Keratinocyte (primary cell): ENCODE measurements around the gene CTNNA3.

Experiments
- EZH2 ChIP-seq: IDR thresholded peaks from one replicate; pipeline ENCODE4 v1.6.1; 2012; ENCODE audit warnings: inconsistent platforms, mild to moderate bottlenecking, low read length, moderate library complexity
- TF ChIP-seq, protein P1 (sequence below), 3 experiments: IDR thresholded peaks in 1 of 3; conservative IDR thresholded peaks in 1 of 3; optimal IDR thresholded peaks in 1 of 3; 2 replicates in 2 of 3; 3 replicates in 1 of 3; pipeline versions ENCODE3 to v1.5.1; 2011; ENCODE audit warnings: low read length in 3 of 3, mild to moderate bottlenecking in 3 of 3, moderate library complexity in 2 of 3, control low read depth in 1 of 3, inconsistent platforms in 1 of 3; ENCODE audit not compliant: insufficient read depth in 2 of 3; ENCODE audit errors: extremely low read depth in 1 of 3

DNA sequence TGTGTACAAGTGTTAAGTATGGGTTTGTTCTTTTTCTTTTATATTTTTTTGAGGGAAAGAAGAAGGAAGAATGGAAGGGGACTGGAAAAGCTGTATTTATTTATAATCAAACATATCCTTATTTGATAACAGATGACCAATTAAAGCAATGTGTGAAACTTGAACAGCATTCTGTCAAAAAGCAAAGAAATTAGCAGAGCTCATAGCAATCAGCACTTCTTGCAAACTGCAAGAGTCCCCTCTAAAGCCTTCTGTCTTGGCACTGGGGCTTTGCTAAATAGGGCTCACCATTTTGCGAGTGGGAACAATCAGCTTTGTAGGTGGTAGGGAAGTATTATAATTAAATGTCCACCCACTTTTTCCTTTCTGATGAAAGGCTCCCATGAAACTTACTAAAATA is 935.1 kb downstream of the CTNNA3 start:
- no peak for TF ChIP-seq EZH2
- TF ChIP-seq, protein P1, sequence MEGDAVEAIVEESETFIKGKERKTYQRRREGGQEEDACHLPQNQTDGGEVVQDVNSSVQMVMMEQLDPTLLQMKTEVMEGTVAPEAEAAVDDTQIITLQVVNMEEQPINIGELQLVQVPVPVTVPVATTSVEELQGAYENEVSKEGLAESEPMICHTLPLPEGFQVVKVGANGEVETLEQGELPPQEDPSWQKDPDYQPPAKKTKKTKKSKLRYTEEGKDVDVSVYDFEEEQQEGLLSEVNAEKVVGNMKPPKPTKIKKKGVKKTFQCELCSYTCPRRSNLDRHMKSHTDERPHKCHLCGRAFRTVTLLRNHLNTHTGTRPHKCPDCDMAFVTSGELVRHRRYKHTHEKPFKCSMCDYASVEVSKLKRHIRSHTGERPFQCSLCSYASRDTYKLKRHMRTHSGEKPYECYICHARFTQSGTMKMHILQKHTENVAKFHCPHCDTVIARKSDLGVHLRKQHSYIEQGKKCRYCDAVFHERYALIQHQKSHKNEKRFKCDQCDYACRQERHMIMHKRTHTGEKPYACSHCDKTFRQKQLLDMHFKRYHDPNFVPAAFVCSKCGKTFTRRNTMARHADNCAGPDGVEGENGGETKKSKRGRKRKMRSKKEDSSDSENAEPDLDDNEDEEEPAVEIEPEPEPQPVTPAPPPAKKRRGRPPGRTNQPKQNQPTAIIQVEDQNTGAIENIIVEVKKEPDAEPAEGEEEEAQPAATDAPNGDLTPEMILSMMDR (optimal IDR thresholded peaks at IDR 0.05 in 1 of 3, IDR thresholded peaks at IDR 0.05 in 1 of 3, conservative IDR thresholded peaks at IDR 0.05 in 1 of 3; ENCODE audit: extremely low read depth in 1 of 3, insufficient read depth in 2 of 3, low read length in 3 of 3) = no peak
